ENCODE measurements around the gene RYR3.

- TF ChIP-seq CTCF (IDR thresholded peaks at IDR 0.05) (no peak), ZFX (IDR thresholded peaks at IDR 0.05; ENCODE audit: borderline replicate concordance) (no peak)
Measured at GRCh38 chr15:33374226-33374914, 63.6 kb downstream of the RYR3 start.
